Hippocampal formation (tissue), 2 donors: ENCODE measurements around the gene ABAT.
"Not testable (repeated sequence)": the region's sequence is repeated elsewhere in the genome, so short reads cannot be mapped to it uniquely, and the experiment has no call there.

Source experiments
- DNase-seq, 2 donors: peaks; one replicate each; lab custom pipeline; 2025; lab: John Stamatoyannopoulos, UW

ABAT gene

GRCh38 chr16:8682551-8683259 is 8.3 kb downstream of the ABAT start:
- DNase-seq = no peak

GRCh38 chr16:8683640-8684039 is 9.2 kb downstream of the ABAT start:
- DNase-seq = no peak

- DNase-seq = no peak
Observed at GRCh38 chr16:8685617-8686016, 11.2 kb downstream of the ABAT start.

GRCh38 chr16:8686031-8686621 is 11.7 kb downstream of the ABAT start:
- DNase-seq = peak; percentile 8 to 48

- no peak for DNase-seq
Observed at GRCh38 chr16:8686879-8687278, 12.5 kb downstream of the ABAT start.

- no peak for DNase-seq
Observed at GRCh38 chr16:8689686-8690085, 15.3 kb downstream of the ABAT start.

GRCh38 chr16:8691728-8692127 is 17.3 kb downstream of the ABAT start:
- no peak for DNase-seq

- DNase-seq = no peak
Observed at GRCh38 chr16:8694795-8695728, 20.6 kb downstream of the ABAT start.

- DNase-seq = no peak
Observed at GRCh38 chr16:8696880-8697279, 22.5 kb downstream of the ABAT start.

- DNase-seq = no peak
Observed at GRCh38 chr16:8697965-8698364, 23.5 kb downstream of the ABAT start.

- DNase-seq = no peak
Observed at GRCh38 chr16:8703693-8704092, 29.3 kb downstream of the ABAT start.

GRCh38 chr16:8704098-8704497 is 29.7 kb downstream of the ABAT start:
- no peak for DNase-seq

- DNase-seq = not testable (repeated sequence)
Observed at GRCh38 chr16:8705100-8705822, 30.8 kb downstream of the ABAT start.

GRCh38 chr16:8708536-8708935 is 34.1 kb downstream of the ABAT start:
- no peak for DNase-seq

GRCh38 chr16:8712589-8713361 is 38.4 kb downstream of the ABAT start:
- DNase-seq = peak; percentile 22 to 42

GRCh38 chr16:8713635-8714172 is 39.3 kb downstream of the ABAT start:
- DNase-seq = peak in 1 of 2 donors; percentile 4

- DNase-seq = no peak
Observed at GRCh38 chr16:8714174-8714573, 39.8 kb downstream of the ABAT start.

- DNase-seq = no peak
Observed at GRCh38 chr16:8714807-8715206, 40.4 kb downstream of the ABAT start.

GRCh38 chr16:8716052-8716451 is 41.6 kb downstream of the ABAT start:
- DNase-seq = no peak

GRCh38 chr16:8716592-8716991 is 42.2 kb downstream of the ABAT start:
- DNase-seq = no peak

- no peak for DNase-seq
Observed at GRCh38 chr16:8717469-8717868, 43.1 kb downstream of the ABAT start.
